Measurements from ENCODE around the gene KCNMA1. TPM values are rescaled to one million over a fixed set of nuclear protein-coding genes. Genes with fewer than 3 reads are reported as not detected.

Gene KCNMA1
- total and polyA plus RNA-seq, 10 of the 15 experiments (the other 5 are each of a cell fraction or from before 2014, with no cell fraction given) = 8.5 to 77.0 (median 21.3) TPM

- H3K36me3 ChIP-seq (ENCODE audit: control insufficient read depth in 2 of 2, insufficient read depth in 2 of 2, low read length in 1 of 2) = no peaks in the 10 kb centered on the region; a peak in 1 of 4 replicates
- DNase-seq (ENCODE audit: low read depth, low spot score) (no peak), FAIRE-seq (no peak), ATAC-seq (peak; percentile 57)
- H3K9me3 ChIP-seq (replicated peaks; ENCODE audit: control insufficient read depth, insufficient read depth, low read length) = no peaks in the 10 kb centered on the region; the same call in 2 of the 3 replicates
- H3K4me1 ChIP-seq (ENCODE audit: control insufficient read depth, insufficient read depth, low read length) = no peaks in the 10 kb centered on the region
- WGBS (ENCODE audit: insufficient coverage, insufficient replicate concordance, low lambda C conversion rate, missing lambda C conversion rate) = 1% methylated on average over 4 of the region's 4 CpGs
- ChIA-PET CTCF (interaction anchor here (0.6 to 3.7 kb wide), 18 partner anchors 10 to 348 kb away, joined by 3 to 29 read pairs (median 4); no protein-coding TSS in a partner anchor), POLR2A (interaction anchor here (0.6 to 2.7 kb wide), 8 partner anchors 10 to 141 kb away, joined by 3 to 29 read pairs (median 6); no protein-coding TSS in a partner anchor), SMC1A (ENCODE audit: uncharacterized antibody, unreplicated experiment) (interaction anchor here (0.8 to 5.9 kb wide), 34 partner anchors 8 to 191 kb away, joined by 3 to 74 read pairs (median 5); partner anchors contain the start of gene KCNMA1), RAD21 (ENCODE audit: unreplicated experiment) (interaction anchor here (0.7 to 3.1 kb wide), 20 partner anchors 8 to 348 kb away, joined by 3 to 36 read pairs (median 6); partner anchors contain the start of gene KCNMA1)
- no peak overlapping the region for H3K4me2 ChIP-seq (ENCODE audit: control insufficient read depth, insufficient read depth)
- no peak overlapping the region for H3K4me3 ChIP-seq
- intact Hi-C loops (cut with micrococcal nuclease; ENCODE audit: unreplicated experiment) (no loop called here), in situ Hi-C loops (cut with MboI) (no loop called here)
- H2AFZ ChIP-seq (ENCODE audit: control insufficient read depth, low read depth, low read length) = no peak overlapping the region
- 0 out of 2 replicates have a peak, but pooled peaks cover 3% of the 10 kb centered on the region for H4K20me1 ChIP-seq (ENCODE audit: control insufficient read depth, insufficient read depth)
- H3K27me3 ChIP-seq (replicated peaks in 1 of 2; ENCODE audit: control insufficient read depth in 2 of 2, insufficient read depth in 2 of 2, low read length in 1 of 2) = no peaks in the 10 kb centered on the region; a peak in 1 of 4 replicates
- BruUV-seq (replicated peaks) = no TSS peak
- H3K79me2 ChIP-seq (ENCODE audit: control insufficient read depth, insufficient read depth, low read length) = no peaks in the 10 kb centered on the region
- H3K27ac ChIP-seq (ENCODE audit: control insufficient read depth, insufficient read depth) = no peak overlapping the region
- H3K9ac ChIP-seq (ENCODE audit: control insufficient read depth, insufficient read depth, low read length) = no peak overlapping the region
- TF ChIP-seq MYB (IDR thresholded peaks at IDR 0.05; ENCODE audit: borderline replicate concordance, low read depth, low read length) = no peak
- peak; percentile 28; the same call in 1 of the 2 replicates for TF ChIP-seq EED (IDR thresholded peaks at IDR 0.05; ENCODE audit: low read depth)
- TF ChIP-seq ATF2 (IDR thresholded peaks at IDR 0.05; ENCODE audit: low read length) = no peak
- TF ChIP-seq ZNF592 (IDR thresholded peaks at IDR 0.05) = no peak
- TF ChIP-seq BHLHE40 (IDR thresholded peaks at IDR 0.05; ENCODE audit: borderline replicate concordance in 1 of 2, low read depth in 2 of 2, low read length in 1 of 2) = peak in 1 of 2 experiments; percentile 39; a peak in 1 of 4 replicates
- no peak for TF ChIP-seq NBN (IDR thresholded peaks at IDR 0.05)
- peak; percentile 69 for TF ChIP-seq IKZF1 (conservative IDR thresholded peaks at IDR 0.05)
- peak in 1 of 2 experiments; percentile 62; a peak in 1 of 4 replicates for TF ChIP-seq IKZF2 (IDR thresholded peaks at IDR 0.05)
- no peak for TF ChIP-seq IRF4 (IDR thresholded peaks at IDR 0.05; ENCODE audit: low read depth, low read length)
- peak; percentile 37; the same call in 1 of the 2 replicates for TF ChIP-seq RELB (IDR thresholded peaks at IDR 0.05; ENCODE audit: low read depth)
- no peak for TF ChIP-seq RELA (IDR thresholded peaks at IDR 0.05; ENCODE audit: borderline replicate concordance, partially characterized antibody)
- TF ChIP-seq NFIC (IDR thresholded peaks at IDR 0.05; ENCODE audit: low read depth, low read length) = no peak; the same call in 1 of the 2 replicates
- TF ChIP-seq MTA2 (IDR thresholded peaks at IDR 0.05; ENCODE audit: low read depth) = no peak
- TF ChIP-seq EP300 (IDR thresholded peaks at IDR 0.05; ENCODE audit: borderline replicate concordance in 1 of 2, control insufficient read depth in 1 of 2, low read depth in 2 of 2, low read length in 2 of 2) = 0 out of 4 replicates have a peak, but pooled peaks of 1 of the 2 experiments have one; percentile 14
These were observed 115.3 kb downstream of the KCNMA1 start for GRCh38 chr10:77522268-77522809.
